Measurements from ENCODE around the gene PHF8. TPM values are rescaled to one million over a fixed set of nuclear protein-coding genes. Genes with fewer than 3 reads are reported as not detected.

Gene PHF8
- total RNA-seq, 1 experiment from 2014 or later = 26.7 TPM

- Mint-ChIP-seq H3K9me3 (ENCODE audit: unreplicated experiment) (no peaks in the 10 kb centered on the region), H3K36me3 (ENCODE audit: insufficient read depth, unreplicated experiment) (peaks cover 37% of the 10 kb centered on the region), H3K4me1 (ENCODE audit: low read depth, unreplicated experiment) (peaks cover 22% of the 10 kb centered on the region), H3K27me3 (ENCODE audit: insufficient read depth, unreplicated experiment) (no peaks in the 10 kb centered on the region), H3K27ac (ENCODE audit: unreplicated experiment) (no peak overlapping the region), H3K4me3 (ENCODE audit: unreplicated experiment) (no peak overlapping the region)
- Histone ChIP-seq H3K4me3 (ENCODE audit: low read depth, low read length) (no peak overlapping the region), H3K36me3 (ENCODE audit: control insufficient read depth, insufficient read depth, low read length) (no peaks in the 10 kb centered on the region; the same call in 1 of the 2 replicates), H3K27me3 (replicated peaks; ENCODE audit: control insufficient read depth, insufficient read depth, low read length) (no peaks in the 10 kb centered on the region), H3K9me3 (no peaks in the 10 kb centered on the region), H3K4me1 (no peaks in the 10 kb centered on the region)
- no peak for DNase-seq
- TF ChIP-seq, protein P1, sequence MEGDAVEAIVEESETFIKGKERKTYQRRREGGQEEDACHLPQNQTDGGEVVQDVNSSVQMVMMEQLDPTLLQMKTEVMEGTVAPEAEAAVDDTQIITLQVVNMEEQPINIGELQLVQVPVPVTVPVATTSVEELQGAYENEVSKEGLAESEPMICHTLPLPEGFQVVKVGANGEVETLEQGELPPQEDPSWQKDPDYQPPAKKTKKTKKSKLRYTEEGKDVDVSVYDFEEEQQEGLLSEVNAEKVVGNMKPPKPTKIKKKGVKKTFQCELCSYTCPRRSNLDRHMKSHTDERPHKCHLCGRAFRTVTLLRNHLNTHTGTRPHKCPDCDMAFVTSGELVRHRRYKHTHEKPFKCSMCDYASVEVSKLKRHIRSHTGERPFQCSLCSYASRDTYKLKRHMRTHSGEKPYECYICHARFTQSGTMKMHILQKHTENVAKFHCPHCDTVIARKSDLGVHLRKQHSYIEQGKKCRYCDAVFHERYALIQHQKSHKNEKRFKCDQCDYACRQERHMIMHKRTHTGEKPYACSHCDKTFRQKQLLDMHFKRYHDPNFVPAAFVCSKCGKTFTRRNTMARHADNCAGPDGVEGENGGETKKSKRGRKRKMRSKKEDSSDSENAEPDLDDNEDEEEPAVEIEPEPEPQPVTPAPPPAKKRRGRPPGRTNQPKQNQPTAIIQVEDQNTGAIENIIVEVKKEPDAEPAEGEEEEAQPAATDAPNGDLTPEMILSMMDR (IDR thresholded peaks at IDR 0.05; ENCODE audit: insufficient read depth in 1 of 2, low read depth in 1 of 2, low read length in 1 of 2, severe bottlenecking in 1 of 2, unreplicated experiment in 1 of 2) = no peak
- CTCF ChIA-PET = no interaction called here
- POLR2A ChIA-PET = no interaction called here
- BruUV-seq (replicated peaks) = no TSS peak
- intact Hi-C loops (cut with micrococcal nuclease; ENCODE audit: unreplicated experiment) = no loop called here
Measured at GRCh38 chrX:54029529-54030143, 14.6 kb downstream of the PHF8 start.

GRCh38 chrX:54024350-54024749 is 19.9 kb downstream of the PHF8 start:
- no peak overlapping the region for H3K4me3 Mint-ChIP-seq (ENCODE audit: unreplicated experiment)
- no peaks in the 10 kb centered on the region for H3K9me3 Mint-ChIP-seq (ENCODE audit: unreplicated experiment)
- peaks cover 22% of the 10 kb centered on the region for H3K4me1 Mint-ChIP-seq (ENCODE audit: low read depth, unreplicated experiment)
- H3K9me3 ChIP-seq = no peaks in the 10 kb centered on the region
- H3K36me3 Mint-ChIP-seq (ENCODE audit: insufficient read depth, unreplicated experiment) = peaks cover 34% of the 10 kb centered on the region
- no peak overlapping the region for H3K27ac Mint-ChIP-seq (ENCODE audit: unreplicated experiment)
- no peaks in the 10 kb centered on the region for H3K27me3 Mint-ChIP-seq (ENCODE audit: insufficient read depth, unreplicated experiment)
- H3K27me3 ChIP-seq (replicated peaks; ENCODE audit: control insufficient read depth, insufficient read depth, low read length) = no peaks in the 10 kb centered on the region
- intact Hi-C loops (cut with micrococcal nuclease; ENCODE audit: unreplicated experiment) = no loop called here
- CTCF ChIA-PET = no interaction called here
- POLR2A ChIA-PET = no interaction called here
- H3K4me3 ChIP-seq (ENCODE audit: low read depth, low read length) = no peak overlapping the region
- BruUV-seq (replicated peaks) = no TSS peak
- no peaks in the 10 kb centered on the region; the same call in 1 of the 2 replicates for H3K36me3 ChIP-seq (ENCODE audit: control insufficient read depth, insufficient read depth, low read length)
- TF ChIP-seq, protein P1 (IDR thresholded peaks at IDR 0.05; ENCODE audit: insufficient read depth in 1 of 2, low read depth in 1 of 2, low read length in 1 of 2, severe bottlenecking in 1 of 2, unreplicated experiment in 1 of 2) = no peak
- no peak for DNase-seq
- H3K4me1 ChIP-seq = no peaks in the 10 kb centered on the region

GRCh38 chrX:54012830-54013500 is 31.3 kb downstream of the PHF8 start:
- no TSS peak for BruUV-seq (replicated peaks)
- Mint-ChIP-seq H3K27ac (ENCODE audit: unreplicated experiment) (no peak overlapping the region), H3K4me3 (ENCODE audit: unreplicated experiment) (no peak overlapping the region), H3K27me3 (ENCODE audit: insufficient read depth, unreplicated experiment) (no peaks in the 10 kb centered on the region), H3K9me3 (ENCODE audit: unreplicated experiment) (no peaks in the 10 kb centered on the region), H3K36me3 (ENCODE audit: insufficient read depth, unreplicated experiment) (peaks cover 10% of the 10 kb centered on the region), H3K4me1 (ENCODE audit: low read depth, unreplicated experiment) (no peaks in the 10 kb centered on the region)
- Histone ChIP-seq H3K36me3 (ENCODE audit: control insufficient read depth, insufficient read depth, low read length) (no peaks in the 10 kb centered on the region), H3K9me3 (no peaks in the 10 kb centered on the region), H3K4me1 (no peaks in the 10 kb centered on the region), H3K4me3 (ENCODE audit: low read depth, low read length) (no peak overlapping the region), H3K27me3 (replicated peaks; ENCODE audit: control insufficient read depth, insufficient read depth, low read length) (no peaks in the 10 kb centered on the region)
- ChIA-PET POLR2A (no interaction called here), CTCF (no interaction called here)
- intact Hi-C loops (cut with micrococcal nuclease; ENCODE audit: unreplicated experiment) = no loop called here
- TF ChIP-seq, protein P1 (IDR thresholded peaks at IDR 0.05; ENCODE audit: insufficient read depth in 1 of 2, low read depth in 1 of 2, low read length in 1 of 2, severe bottlenecking in 1 of 2, unreplicated experiment in 1 of 2) = no peak
- DNase-seq = no peak
